NB4 (cell line): ENCODE measurements around the gene MAP4K4.

ENCODE experiments used
- MYC ChIP-seq: IDR thresholded peaks from 2 replicates; pipeline ENCODE4 v1.6.1; 2011; ENCODE audit warnings: low read depth, low read length
- POLR2A ChIP-seq: IDR thresholded peaks from 2 replicates; pipeline ENCODE4 v1.6.1; 2011; ENCODE audit warnings: mild to moderate bottlenecking; ENCODE audit not compliant: insufficient read length; ENCODE audit errors: extremely low read depth
- TF ChIP-seq, protein P1 (sequence below): IDR thresholded peaks from one replicate; pipeline ENCODE4 v1.5.1; 2012; ENCODE audit warnings: low read depth, low read length
- TF ChIP-seq, protein P2 (sequence below): IDR thresholded peaks from 2 replicates; pipeline ENCODE4 v1.6.1; 2011; ENCODE audit warnings: low read depth, low read length

DNA sequence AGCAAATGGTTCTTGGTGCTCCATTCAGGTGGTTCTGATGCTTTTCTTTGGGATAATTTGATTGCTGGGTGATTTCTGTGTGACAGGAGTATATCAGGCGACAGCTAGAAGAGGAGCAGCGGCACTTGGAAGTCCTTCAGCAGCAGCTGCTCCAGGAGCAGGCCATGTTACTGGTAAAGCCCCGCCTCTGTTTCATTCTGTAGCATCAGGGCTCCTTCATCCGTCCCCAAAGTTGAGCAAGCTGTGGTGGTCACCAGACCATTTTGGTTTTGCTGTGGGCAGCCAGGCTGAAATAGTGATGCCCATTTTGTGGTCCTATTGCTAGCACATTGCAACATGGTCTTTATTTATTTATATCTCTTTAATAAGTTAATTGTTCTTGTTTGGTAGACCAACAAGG, 161.4 kb downstream of the MAP4K4 start:
- TF ChIP-seq, protein P1, sequence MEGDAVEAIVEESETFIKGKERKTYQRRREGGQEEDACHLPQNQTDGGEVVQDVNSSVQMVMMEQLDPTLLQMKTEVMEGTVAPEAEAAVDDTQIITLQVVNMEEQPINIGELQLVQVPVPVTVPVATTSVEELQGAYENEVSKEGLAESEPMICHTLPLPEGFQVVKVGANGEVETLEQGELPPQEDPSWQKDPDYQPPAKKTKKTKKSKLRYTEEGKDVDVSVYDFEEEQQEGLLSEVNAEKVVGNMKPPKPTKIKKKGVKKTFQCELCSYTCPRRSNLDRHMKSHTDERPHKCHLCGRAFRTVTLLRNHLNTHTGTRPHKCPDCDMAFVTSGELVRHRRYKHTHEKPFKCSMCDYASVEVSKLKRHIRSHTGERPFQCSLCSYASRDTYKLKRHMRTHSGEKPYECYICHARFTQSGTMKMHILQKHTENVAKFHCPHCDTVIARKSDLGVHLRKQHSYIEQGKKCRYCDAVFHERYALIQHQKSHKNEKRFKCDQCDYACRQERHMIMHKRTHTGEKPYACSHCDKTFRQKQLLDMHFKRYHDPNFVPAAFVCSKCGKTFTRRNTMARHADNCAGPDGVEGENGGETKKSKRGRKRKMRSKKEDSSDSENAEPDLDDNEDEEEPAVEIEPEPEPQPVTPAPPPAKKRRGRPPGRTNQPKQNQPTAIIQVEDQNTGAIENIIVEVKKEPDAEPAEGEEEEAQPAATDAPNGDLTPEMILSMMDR, result no peak
- TF ChIP-seq POLR2A (no peak), MYC (no peak)
- TF ChIP-seq, protein P2, sequence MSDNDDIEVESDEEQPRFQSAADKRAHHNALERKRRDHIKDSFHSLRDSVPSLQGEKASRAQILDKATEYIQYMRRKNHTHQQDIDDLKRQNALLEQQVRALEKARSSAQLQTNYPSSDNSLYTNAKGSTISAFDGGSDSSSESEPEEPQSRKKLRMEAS, result no peak
